Mesenchymal stem cell (in vitro differentiated cells and primary cell): Measurements from ENCODE around the gene SKP2.

Experiments used
- DNase-seq: peaks from one replicate; pipeline ENCODE4 v3.0.0-alpha.2; 2013
- H2AFZ ChIP-seq: one replicate; pipeline ENCODE4 v1.6.1; 2013; ENCODE audit warnings: low read depth, mild to moderate bottlenecking, control low read depth, inconsistent platforms, low read length, moderate library complexity
- H2AK5ac ChIP-seq: 2 replicates; pipeline ENCODE4 v1.6.1; 2013; ENCODE audit warnings: low read length, moderate library complexity, mild to moderate bottlenecking, inconsistent platforms; ENCODE audit not compliant: severe bottlenecking
- H2BK120ac ChIP-seq: one replicate; pipeline ENCODE4 v1.6.1; 2013; ENCODE audit warnings: low read depth, mild to moderate bottlenecking, inconsistent platforms, low read length, moderate library complexity
- H2BK12ac ChIP-seq, 2 experiments: one replicate each; pipeline ENCODE4 v1.6.1; 2013; ENCODE audit warnings: inconsistent platforms in 2 of 2, low read length in 2 of 2, mild to moderate bottlenecking in 2 of 2, moderate library complexity in 2 of 2, control low read depth in 1 of 2
- H2BK15ac ChIP-seq: one replicate; pipeline ENCODE4 v1.6.1; 2013; ENCODE audit warnings: mild to moderate bottlenecking, low read depth, inconsistent platforms; ENCODE audit not compliant: poor library complexity, severe bottlenecking
- H2BK5ac ChIP-seq: 2 replicates; pipeline ENCODE4 v1.6.1; 2013; ENCODE audit warnings: low read depth, mild to moderate bottlenecking, low read length, control low read depth, inconsistent platforms; ENCODE audit not compliant: poor library complexity, severe bottlenecking
- H3K14ac ChIP-seq, 2 experiments: one replicate each; pipeline ENCODE4 v1.6.1; 2013; ENCODE audit warnings: inconsistent platforms in 2 of 2, low read length in 2 of 2, control low read depth in 1 of 2, mild to moderate bottlenecking in 1 of 2, moderate library complexity in 1 of 2
- H3K18ac ChIP-seq, 2 experiments: one replicate each; pipeline ENCODE4 v1.6.1; 2013; ENCODE audit warnings: inconsistent platforms in 2 of 2, low read length in 2 of 2, control low read depth in 1 of 2, low read depth in 1 of 2, mild to moderate bottlenecking in 1 of 2
- H3K23ac ChIP-seq, 2 experiments: one replicate each; pipeline ENCODE4 v1.6.1; 2013; ENCODE audit warnings: inconsistent platforms in 2 of 2, low read length in 2 of 2, mild to moderate bottlenecking in 2 of 2, moderate library complexity in 2 of 2, control low read depth in 1 of 2
- H3K27ac ChIP-seq: 2 replicates; pipeline ENCODE4 v1.5.1; 2013; ENCODE audit warnings: mild to moderate bottlenecking, moderate library complexity, low read length, control low read depth, inconsistent platforms; ENCODE audit not compliant: poor library complexity, severe bottlenecking
- H3K27me3 ChIP-seq, 2 experiments: 2 replicates each; pipeline versions ENCODE4 v1.6.1 to v1.7.0; 2013; ENCODE audit warnings: low read length in 2 of 2, mild to moderate bottlenecking in 2 of 2, moderate library complexity in 2 of 2, control low read depth in 1 of 2, inconsistent platforms in 1 of 2; ENCODE audit not compliant: control insufficient read depth in 1 of 2, insufficient read depth in 1 of 2
- H3K36me3 ChIP-seq, 2 experiments: 2 replicates each; pipeline versions ENCODE4 v1.6.1 to v1.7.0; 2013; ENCODE audit warnings: low read length in 2 of 2, control low read depth in 1 of 2, inconsistent platforms in 1 of 2, low read depth in 1 of 2, mild to moderate bottlenecking in 1 of 2; ENCODE audit not compliant: insufficient read depth in 2 of 2, control insufficient read depth in 1 of 2
- H3K4ac ChIP-seq, 2 experiments: one replicate each; pipeline ENCODE4 v1.6.1; 2013; ENCODE audit warnings: inconsistent platforms in 2 of 2, low read length in 2 of 2, mild to moderate bottlenecking in 2 of 2, moderate library complexity in 2 of 2, control low read depth in 1 of 2, low read depth in 1 of 2
- H3K4me1 ChIP-seq: 2 replicates; pipeline ENCODE4 v1.6.1; 2013; ENCODE audit warnings: low read depth, low read length, control low read depth; ENCODE audit not compliant: control insufficient read depth, insufficient read depth
- H3K4me2 ChIP-seq: 2 replicates; pipeline ENCODE4 v1.6.1; 2013; ENCODE audit warnings: low read length, mild to moderate bottlenecking, inconsistent platforms; ENCODE audit not compliant: poor library complexity, severe bottlenecking
- H3K4me3 ChIP-seq, 2 experiments: 2 replicates each; pipeline versions ENCODE4 v1.5.1 to v1.7.0; 2013; ENCODE audit warnings: low read length in 2 of 2, mild to moderate bottlenecking in 2 of 2, control low read depth in 1 of 2, low read depth in 1 of 2; ENCODE audit not compliant: insufficient read depth in 1 of 2
- H3K79me1 ChIP-seq: replicated peaks from 2 replicates; pipeline ENCODE4 v1.6.1; 2013; ENCODE audit warnings: mild to moderate bottlenecking, control low read depth, low read length, inconsistent platforms; ENCODE audit not compliant: poor library complexity, severe bottlenecking
- H3K9ac ChIP-seq: 2 replicates; pipeline ENCODE4 v1.7.0; 2013; ENCODE audit warnings: mild to moderate bottlenecking, low read length, moderate library complexity
- H3K9me3 ChIP-seq: 2 replicates; pipeline ENCODE4 v1.7.0; 2013; ENCODE audit warnings: mild to moderate bottlenecking, low read length; ENCODE audit not compliant: control insufficient read depth
- H4K8ac ChIP-seq: one replicate; pipeline ENCODE4 v1.6.1; 2013; ENCODE audit warnings: inconsistent platforms, mild to moderate bottlenecking, low read length, moderate library complexity
- H4K91ac ChIP-seq: one replicate; pipeline ENCODE4 v1.6.1; 2013; ENCODE audit warnings: mild to moderate bottlenecking, low read length, inconsistent platforms
- WGBS: methylation state at CpG from one replicate; pipeline ENCODE4 v1.1.7; 2013; ENCODE audit warnings: mixed read lengths; 5-methylcytosine and 5-hydroxymethylcytosine counted together

The SKP2 gene

DNA sequence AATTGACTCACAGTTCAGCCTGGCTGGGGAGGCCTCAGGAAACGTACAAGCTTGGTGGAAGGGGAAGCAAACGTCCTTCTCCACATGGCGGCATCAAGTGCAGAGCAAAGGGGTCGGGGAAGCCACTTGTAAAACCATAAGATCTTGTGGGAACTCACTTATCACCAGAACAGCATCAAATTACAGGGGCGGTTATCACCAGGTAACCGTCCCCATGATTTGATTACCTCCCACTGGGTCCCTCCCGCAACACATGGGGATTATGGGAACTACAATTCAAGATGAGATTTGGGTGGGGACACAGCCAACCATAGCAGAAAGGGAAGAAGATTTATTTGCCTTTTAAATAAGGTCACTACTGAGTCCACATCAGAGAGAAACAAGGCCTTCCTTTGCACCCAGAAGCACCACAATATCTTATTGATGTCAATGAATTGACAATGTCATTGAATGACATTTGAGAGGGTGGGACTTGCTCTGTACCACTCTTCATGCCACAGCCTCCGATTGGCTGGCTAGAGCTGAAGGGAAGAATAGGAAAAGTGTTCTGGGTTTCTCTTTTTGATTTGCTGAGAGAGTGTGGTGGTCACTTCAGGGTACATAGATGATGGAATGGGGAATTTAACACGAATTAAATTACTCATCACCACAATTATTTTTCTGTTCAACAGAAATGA lies 11.0 kb downstream of the SKP2 start:
- Histone ChIP-seq H2BK12ac (no peak overlapping the region), H3K14ac (no peak overlapping the region), H3K23ac (no peak overlapping the region), H4K91ac (no peak overlapping the region), H3K4ac (no peak overlapping the region), H3K9me3 (no peaks in the 10 kb centered on the region), H2AK5ac (no peak overlapping the region), H2BK120ac (no peak overlapping the region), H3K9ac (no peak overlapping the region), H3K27ac (no peak overlapping the region), H3K4me3 (no peak overlapping the region), H2AFZ (no peak overlapping the region), H3K4me2 (no peak overlapping the region), H3K36me3 (peaks cover 32 to 96% of the 10 kb centered on the region in 2 experiments), H3K18ac (no peak overlapping the region), H4K8ac (no peak overlapping the region), H3K79me1 (peaks cover 44% of the 10 kb centered on the region), H3K27me3 (no peaks in the 10 kb centered on the region), H2BK5ac (no peak overlapping the region), H3K4me1 (peaks cover 3% of the 10 kb centered on the region), H2BK15ac (no peak overlapping the region)
- WGBS: 91% methylated on average over 8 of the region's 9 CpGs
- no peak for DNase-seq

GRCh38 chr5:36164461-36164860 lies 12.6 kb downstream of the SKP2 start:
- no peak overlapping the region for H4K91ac ChIP-seq
- no peak overlapping the region for H3K23ac ChIP-seq
- no peak overlapping the region for H2BK5ac ChIP-seq
- no peak overlapping the region for H2BK120ac ChIP-seq
- no peak overlapping the region for H3K14ac ChIP-seq
- no peak overlapping the region for H2BK12ac ChIP-seq
- H3K9ac ChIP-seq: no peak overlapping the region
- no peak overlapping the region for H2AK5ac ChIP-seq
- H3K18ac ChIP-seq: no peak overlapping the region
- H3K4me3 ChIP-seq: no peak overlapping the region
- H3K4me1 ChIP-seq: no peaks in the 10 kb centered on the region
- H3K27ac ChIP-seq: no peak overlapping the region
- H3K79me1 ChIP-seq: peaks cover 36% of the 10 kb centered on the region
- no peak overlapping the region for H2BK15ac ChIP-seq
- H3K36me3 ChIP-seq: peaks cover 40 to 94% of the 10 kb centered on the region in 2 experiments
- no peak overlapping the region for H3K4me2 ChIP-seq
- H3K9me3 ChIP-seq: no peaks in the 10 kb centered on the region
- no peak for DNase-seq
- H3K27me3 ChIP-seq: no peaks in the 10 kb centered on the region
- no peak overlapping the region for H3K4ac ChIP-seq
- no peak overlapping the region for H4K8ac ChIP-seq
- WGBS: 90% methylated on average over 2 of the region's 4 CpGs
- no peak overlapping the region for H2AFZ ChIP-seq

GRCh38 chr5:36168737-36169136 lies 16.8 kb downstream of the SKP2 start:
- H3K27ac ChIP-seq: no peak overlapping the region
- H3K18ac ChIP-seq: no peak overlapping the region
- no peak overlapping the region for H2BK5ac ChIP-seq
- H3K4me1 ChIP-seq: no peaks in the 10 kb centered on the region
- no peak overlapping the region for H3K14ac ChIP-seq
- peaks cover 24 to 94% of the 10 kb centered on the region in 2 experiments for H3K36me3 ChIP-seq
- no peak overlapping the region for H2BK120ac ChIP-seq
- no peak overlapping the region for H4K91ac ChIP-seq
- no peak overlapping the region for H3K9ac ChIP-seq
- no peaks in the 10 kb centered on the region for H3K27me3 ChIP-seq
- peaks cover 28% of the 10 kb centered on the region for H3K79me1 ChIP-seq
- WGBS: 96% methylated on average over 4 of the region's 4 CpGs
- no peak overlapping the region for H2BK15ac ChIP-seq
- H3K4ac ChIP-seq: no peak overlapping the region
- H2AFZ ChIP-seq: no peak overlapping the region
- H2AK5ac ChIP-seq: no peak overlapping the region
- H2BK12ac ChIP-seq: no peak overlapping the region
- no peak overlapping the region for H4K8ac ChIP-seq
- H3K4me2 ChIP-seq: no peak overlapping the region
- H3K9me3 ChIP-seq: no peaks in the 10 kb centered on the region
- DNase-seq: no peak
- no peak overlapping the region for H3K4me3 ChIP-seq
- no peak overlapping the region for H3K23ac ChIP-seq

DNA sequence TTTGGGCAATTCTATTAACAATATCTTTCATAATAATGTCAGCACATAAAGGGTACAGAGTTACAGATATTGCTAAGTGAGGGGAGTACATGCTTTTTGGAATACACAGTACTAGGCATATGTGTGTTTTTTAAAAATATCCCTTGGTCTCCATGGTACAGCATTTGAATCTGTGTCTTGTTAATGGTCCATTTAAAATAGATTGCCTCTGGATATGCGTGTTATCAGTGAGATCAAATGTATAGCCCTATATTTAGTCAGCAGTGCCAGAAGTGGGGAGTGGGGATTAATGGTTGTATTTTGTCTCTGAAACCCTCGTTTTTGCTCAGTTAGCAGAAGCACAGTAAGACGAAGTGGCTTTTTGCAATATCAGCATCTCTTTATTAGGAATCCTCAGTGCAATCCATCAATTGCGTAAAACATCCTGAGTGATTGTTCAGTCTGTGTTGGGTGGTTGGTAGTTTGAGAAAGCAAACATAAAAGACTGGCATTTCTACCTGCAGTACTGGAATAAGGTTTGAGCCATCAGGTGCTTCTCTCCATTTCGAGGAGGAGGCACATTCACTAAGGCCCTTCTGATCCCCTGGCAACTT lies 19.0 kb downstream of the SKP2 start:
- Histone ChIP-seq H3K4me3 (no peak overlapping the region), H3K27ac (no peak overlapping the region), H4K91ac (no peak overlapping the region), H2AK5ac (no peak overlapping the region), H2BK5ac (no peak overlapping the region), H3K36me3 (peaks cover 16 to 89% of the 10 kb centered on the region in 2 experiments), H3K18ac (no peak overlapping the region), H3K14ac (no peak overlapping the region), H2AFZ (no peak overlapping the region), H2BK15ac (no peak overlapping the region), H3K4me2 (no peak overlapping the region), H3K4me1 (no peaks in the 10 kb centered on the region), H3K9ac (no peak overlapping the region), H3K27me3 (no peaks in the 10 kb centered on the region), H3K79me1 (peaks cover 28% of the 10 kb centered on the region), H3K9me3 (no peaks in the 10 kb centered on the region), H3K4ac (no peak overlapping the region), H4K8ac (no peak overlapping the region), H2BK12ac (no peak overlapping the region), H3K23ac (no peak overlapping the region), H2BK120ac (no peak overlapping the region)
- 92% methylated on average over 5 of the region's 5 CpGs for WGBS
- no peak for DNase-seq
